H1 (cell line): ENCODE measurements around the gene CCNL2. TPM values are rescaled to one million over a fixed set of nuclear protein-coding genes. Genes with fewer than 3 reads are reported as not detected.
A peak's percentile ranks its signal among the peaks of the same experiment; 100 is the strongest.

Source experiments
- CTCF ChIA-PET: fragments of 300-600 bp; sonication (Branson Sonifier 250); formaldehyde crosslinking; loops from one replicate; lab custom pipeline; 2021; ENCODE audit not compliant: partially characterized antibody; lab: Charles Lee
- POLR2A ChIA-PET: fragments of 300-600 bp; sonication (Branson Sonifier 250); formaldehyde crosslinking; loops from one replicate; lab custom pipeline; 2021; ENCODE audit warnings: inconsistent platforms; ENCODE audit not compliant: partially characterized antibody; lab: Charles Lee
- DNase-seq, 2 experiments: peaks; one replicate each; pipeline versions ENCODE4 v3.0.0 to v3.0.0-alpha.2; 2010 to 2022; ENCODE audit warnings: low spot score in 2 of 2, low read depth in 1 of 2, mixed read lengths in 1 of 2
- FAIRE-seq: peaks from 2 replicates; lab custom pipeline; 2011; peaks lifted over from hg19 to GRCh38; lab: Jason Lieb, UNC
- H2AFZ ChIP-seq: 2 replicates; pipeline ENCODE4 v1.8.1; 2012; ENCODE audit warnings: low read length, inconsistent platforms
- H2AK5ac ChIP-seq: 2 replicates; pipeline ENCODE4 v1.6.1; 2013; ENCODE audit warnings: low read depth, low read length
- H2BK120ac ChIP-seq: replicated peaks from 2 replicates; pipeline ENCODE3; 2013; ENCODE audit warnings: low read depth, low read length, inconsistent platforms
- H2BK12ac ChIP-seq: 2 replicates; pipeline ENCODE4 v1.6.1; 2013; ENCODE audit warnings: low read depth, low read length
- H2BK15ac ChIP-seq: 2 replicates; pipeline ENCODE4 v1.6.1; 2013; ENCODE audit warnings: low read length
- H2BK20ac ChIP-seq: 2 replicates; pipeline ENCODE4 v1.6.1; 2013; ENCODE audit warnings: low read length
- H2BK5ac ChIP-seq: 2 replicates; pipeline ENCODE4 v1.6.1; 2013; ENCODE audit warnings: low read depth, low read length
- H3K14ac ChIP-seq: 2 replicates; pipeline ENCODE4 v1.6.1; 2013; ENCODE audit warnings: inconsistent platforms; ENCODE audit not compliant: insufficient read length
- H3K18ac ChIP-seq: 2 replicates; pipeline ENCODE4 v1.6.1; 2013; ENCODE audit warnings: low read length; ENCODE audit errors: extremely low read depth
- H3K23ac ChIP-seq: 2 replicates; pipeline ENCODE4 v1.6.1; 2013; ENCODE audit warnings: inconsistent platforms; ENCODE audit not compliant: insufficient read length
- H3K23me2 ChIP-seq: 2 replicates; pipeline ENCODE4 v1.6.1; 2013; ENCODE audit warnings: low read depth, low read length
- H3K27ac ChIP-seq: 2 replicates; pipeline ENCODE4 v1.6.1; 2011; ENCODE audit warnings: low read depth, low read length, inconsistent platforms
- H3K27me3 ChIP-seq, 4 experiments: replicated peaks in 1 of 4; 1 replicate in 1 of 4; 2 replicates in 3 of 4; pipeline versions ENCODE4 v1.6.1 to v1.8.1; 2011 to 2013; ENCODE audit warnings: low read length in 3 of 4, mild to moderate bottlenecking in 3 of 4, inconsistent platforms in 2 of 4, mixed read lengths in 2 of 4, moderate library complexity in 1 of 4; ENCODE audit not compliant: control insufficient read depth in 3 of 4, insufficient read depth in 3 of 4; ENCODE audit errors: extremely low read depth in 1 of 4
- H3K36me3 ChIP-seq, 4 experiments: 2 replicates each; pipeline versions ENCODE4 v1.6.1 to v1.8.1; 2011 to 2013; ENCODE audit warnings: mild to moderate bottlenecking in 4 of 4, low read length in 3 of 4, moderate library complexity in 2 of 4, control low read depth in 1 of 4, inconsistent platforms in 1 of 4; ENCODE audit not compliant: insufficient read depth in 4 of 4, control insufficient read depth in 2 of 4
- H3K4ac ChIP-seq: replicated peaks from 2 replicates; pipeline ENCODE3; 2013; ENCODE audit warnings: low read length, low read depth, mixed read lengths, inconsistent platforms; ENCODE audit not compliant: insufficient read length
- H3K4me1 ChIP-seq, 4 experiments: replicated peaks in 1 of 4; 1 replicate in 1 of 4; 2 replicates in 3 of 4; pipeline versions ENCODE4 v1.6.1 to v1.8.1; 2011 to 2013; ENCODE audit warnings: low read length in 3 of 4, inconsistent platforms in 2 of 4, mixed read lengths in 1 of 4; ENCODE audit not compliant: insufficient read depth in 4 of 4, control insufficient read depth in 3 of 4
- H3K4me2 ChIP-seq, 2 experiments: 2 replicates each; pipeline versions ENCODE4 v1.6.1 to v1.8.1; 2011 to 2013; ENCODE audit warnings: low read depth in 2 of 2, low read length in 2 of 2, control low read depth in 1 of 2, inconsistent platforms in 1 of 2, mild to moderate bottlenecking in 1 of 2; ENCODE audit not compliant: insufficient read depth in 1 of 2
- H3K4me3 ChIP-seq, 4 experiments: fragments of 200-600, 300-600 bp in 1 of 4; sonication (generic), shearing (Covaris generic), sonication (Bioruptor Twin) in 1 of 4; 2 replicates each; pipeline versions ENCODE4 v1.5.1 to v1.8.1; 2011 to 2016; ENCODE audit warnings: low read length in 4 of 4, low read depth in 3 of 4, control low read depth in 2 of 4, inconsistent platforms in 2 of 4, mild to moderate bottlenecking in 2 of 4, mixed read lengths in 1 of 4, moderate library complexity in 1 of 4; ENCODE audit not compliant: insufficient read depth in 2 of 4; ENCODE audit errors: extremely low read depth in 1 of 4
- H3K56ac ChIP-seq: replicated peaks from 2 replicates; pipeline ENCODE3; 2013; ENCODE audit warnings: low read depth, mild to moderate bottlenecking, mixed read lengths, low read length, inconsistent platforms; ENCODE audit not compliant: insufficient read length
- H3K79me1 ChIP-seq: 2 replicates; pipeline ENCODE4 v1.6.1; 2013; ENCODE audit warnings: low read depth, low read length, control low read depth
- H3K79me2 ChIP-seq, 2 experiments: 2 replicates each; pipeline versions ENCODE4 v1.6.1 to v1.8.1; 2012 to 2013; ENCODE audit warnings: low read length in 2 of 2, mild to moderate bottlenecking in 2 of 2, inconsistent platforms in 1 of 2; ENCODE audit not compliant: insufficient read depth in 2 of 2, control insufficient read depth in 1 of 2
- H3K9ac ChIP-seq, 4 experiments: replicated peaks in 1 of 4; 1 replicate in 1 of 4; 2 replicates in 3 of 4; pipeline versions ENCODE4 v1.6.1 to v1.8.1; 2011 to 2013; ENCODE audit warnings: low read depth in 3 of 4, low read length in 3 of 4, control low read depth in 2 of 4, mild to moderate bottlenecking in 2 of 4, moderate library complexity in 2 of 4, inconsistent platforms in 1 of 4; ENCODE audit errors: extremely low read depth in 1 of 4
- H3K9me3 ChIP-seq, 2 experiments: 2 replicates each; pipeline versions ENCODE4 v1.6.1 to v1.8.1; 2012 to 2013; ENCODE audit warnings: mild to moderate bottlenecking in 2 of 2, moderate library complexity in 2 of 2, control low read depth in 1 of 2, inconsistent platforms in 1 of 2, low read depth in 1 of 2, low read length in 1 of 2, mixed read lengths in 1 of 2; ENCODE audit not compliant: insufficient read depth in 2 of 2
- H4K20me1 ChIP-seq, 2 experiments: replicated peaks in 1 of 2; 2 replicates each; pipeline versions ENCODE3 to v1.8.1; 2011 to 2013; ENCODE audit warnings: inconsistent platforms in 2 of 2, low read length in 2 of 2, mild to moderate bottlenecking in 1 of 2; ENCODE audit not compliant: insufficient read depth in 2 of 2, control insufficient read depth in 1 of 2
- H4K5ac ChIP-seq: 2 replicates; pipeline ENCODE4 v1.6.1; 2013; ENCODE audit warnings: low read length, low read depth, mixed read lengths, inconsistent platforms; ENCODE audit not compliant: insufficient read length
- H4K8ac ChIP-seq: 2 replicates; pipeline ENCODE4 v1.8.0; 2013; ENCODE audit warnings: mild to moderate bottlenecking, moderate library complexity, low read length, inconsistent platforms; ENCODE audit not compliant: insufficient read depth; ENCODE audit errors: extremely low read depth
- H4K91ac ChIP-seq: replicated peaks from 2 replicates; pipeline ENCODE3; 2013; ENCODE audit warnings: low read length, mixed read lengths, inconsistent platforms; ENCODE audit not compliant: insufficient read length
- JUN ChIP-seq: IDR thresholded peaks from 2 replicates; pipeline ENCODE4 v1.6.1; 2011; ENCODE audit warnings: low read depth, mild to moderate bottlenecking, improper control_type of control experiment, low read length
- SAP30 ChIP-seq: fragments of 300-600 bp; sonication (generic); IDR thresholded peaks from 2 replicates; pipeline ENCODE4 v1.7.1; 2012; ENCODE audit warnings: low read length, moderate library complexity, mild to moderate bottlenecking, inconsistent platforms; ENCODE audit not compliant: insufficient read depth, insufficient replicate concordance
- SP1 ChIP-seq: IDR thresholded peaks from 2 replicates; pipeline ENCODE4 v1.6.1; 2011; ENCODE audit warnings: low read depth, low read length
- WGBS, 2 experiments: shearing (Covaris generic) in 1 of 2; methylation state at CpG; one replicate each; pipeline versions ENCODE4 v1.1.6 to v1.1.7; 2013 to 2015; ENCODE audit warnings: low lambda C conversion rate in 2 of 2, mixed read lengths in 2 of 2, inconsistent platforms in 1 of 2, low coverage in 1 of 2, missing lambda C conversion rate in 1 of 2; ENCODE audit not compliant: insufficient replicate concordance in 2 of 2, insufficient coverage in 1 of 2, insufficient read length in 1 of 2; ENCODE audit errors: extremely low coverage in 1 of 2, missing lambda C conversion rate in 1 of 2; 5-methylcytosine and 5-hydroxymethylcytosine counted together
- polyA plus RNA-seq, 7 experiments: library from polyadenylated mRNA; depleted of rRNA in 3 of 7; stranded (reverse) in 5 of 7; unstranded in 2 of 7; fragments of >200 nt in 5 of 7; fragments of 200-250 nt in 2 of 7; gene quantifications; 1 replicate in 5 of 7; 2 replicates in 1 of 7; 4 replicates in 1 of 7; pipeline versions ENCODE4 v1.2.1 to v1.2.3, GENCODE V29; 2011 to 2013; ENCODE audit warnings: missing spikeins in 2 of 7, mixed read lengths in 2 of 7
- total RNA-seq: library from RNA; stranded (reverse); fragmentation: NEBNext Ultra II Directional; extraction: Animal tissue kit (Norgen Biotek cat#: 25700); gene quantifications from 2 replicates; pipeline ENCODE4 v1.2.1, GENCODE V29; 2021

CCNL2 gene
- total and polyA plus RNA-seq, 2 of the 8 experiments (the other 6 are each of a cell fraction or from before 2014, with no cell fraction given), result 79.8 to 120 TPM

DNA sequence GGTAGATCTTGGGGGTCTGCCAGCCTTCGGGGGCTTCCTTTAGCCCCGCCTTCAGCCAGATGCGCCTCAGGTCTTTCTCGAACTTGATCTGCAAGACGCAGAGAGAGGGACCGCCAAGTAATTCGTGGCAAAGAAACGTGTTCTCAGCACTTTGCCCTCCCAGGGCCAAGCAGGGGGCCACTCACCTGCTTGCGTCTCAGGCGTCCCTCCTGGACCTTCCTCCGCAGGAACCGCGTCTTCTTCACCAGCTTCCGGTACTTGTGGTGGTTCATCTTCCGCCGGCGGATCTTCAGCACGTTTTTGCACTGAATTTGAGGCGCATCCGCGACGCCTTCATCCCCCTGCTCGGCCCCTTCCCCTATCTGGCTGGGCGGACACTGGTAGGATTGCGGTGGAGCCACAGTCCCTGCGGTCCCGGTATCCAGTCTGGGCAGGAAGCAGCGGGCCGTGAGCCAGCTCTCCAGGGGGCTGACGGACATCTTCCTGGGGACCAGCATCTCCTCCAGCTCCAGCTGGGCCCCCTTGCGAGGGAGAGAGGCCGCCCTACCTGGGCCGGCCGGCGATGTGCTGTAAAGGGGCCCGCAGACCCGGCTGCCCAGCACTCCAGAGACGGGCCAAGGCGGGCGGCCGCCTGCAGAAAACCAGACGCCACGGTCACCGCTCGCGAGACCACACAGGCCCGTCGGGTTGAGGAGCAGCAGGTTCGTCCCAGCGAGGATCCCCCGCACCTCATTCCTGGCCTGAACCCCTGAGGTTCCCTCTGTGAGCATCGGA is 25.1 kb downstream of the CCNL2 start:
- DNase-seq (no peak), FAIRE-seq (no peak)
- Histone ChIP-seq H3K27ac (no peak overlapping the region), H3K23me2 (peaks cover 7% of the 10 kb centered on the region; the same call in 1 of the 2 replicates), H4K5ac (no peak overlapping the region), H3K36me3 (peaks cover 0 to 4% (median 0%) of the 10 kb centered on the region in 4 experiments; a peak in 1 of 8 replicates), H3K79me2 (peaks cover 5 to 17% of the 10 kb centered on the region in 2 experiments; a peak in 3 of 4 replicates), H3K9ac (peak overlapping the region; percentile 81 to 94 (median 84)), H2BK120ac (no peak overlapping the region), H3K9me3 (no peaks in the 10 kb centered on the region), H3K4ac (no peak overlapping the region), H2AK5ac (no peak overlapping the region), H3K4me2 (peak overlapping the region; percentile 77 to 99), H3K27me3 (no peaks in the 10 kb centered on the region), H2BK5ac (peak overlapping the region; percentile 44; the same call in 1 of the 2 replicates), H3K4me3 (peak overlapping the region; percentile 87 to 97 (median 88)), H3K23ac (no peak overlapping the region), H2AFZ (no peak overlapping the region), H4K91ac (no peak overlapping the region), H2BK20ac (no peak overlapping the region), H3K79me1 (peaks cover 3% of the 10 kb centered on the region; the same call in 1 of the 2 replicates), H2BK15ac (no peak overlapping the region), H4K8ac (peak overlapping the region; percentile 96; the same call in 1 of the 2 replicates), H3K4me1 (peaks cover 0 to 12% (median 9%) of the 10 kb centered on the region in 4 experiments; a peak in 5 of 7 replicates), H3K14ac (no peak overlapping the region)
- POLR2A ChIA-PET, result interaction anchor here (0.7 to 33.4 kb wide), 11 partner anchors 11 to 72 kb away, joined by 3 to 719 read pairs (median 5); partner anchors contain the start of genes CCNL2, DVL1, MRPL20 and MXRA8
- 64% methylated on average over 41 of the region's 52 CpGs; no CpG with 5 or more reads in 1 of the 2 experiments for WGBS, 2 experiments
- TF ChIP-seq SAP30, result no peak
- TF ChIP-seq SP1, result peak; percentile 9; the same call in 1 of the 2 replicates
- TF ChIP-seq JUN, result no peak
- TF ChIP-seq, all 59 proteins: peak for 1
- Histone ChIP-seq H4K20me1 (peaks cover 0 to 8% of the 10 kb centered on the region in 2 experiments), H2BK12ac (0 out of 2 replicates have a peak overlapping the region, but pooled peaks have one; percentile 14), H3K56ac (no peak overlapping the region), H3K18ac (peak overlapping the region; percentile 60; the same call in 1 of the 2 replicates)
- CTCF ChIA-PET, result interaction anchor here (0.6 to 2.7 kb wide), 12 partner anchors 12 to 281 kb away, joined by 3 to 14 read pairs (median 3); partner anchors contain the start of genes CCNL2 and MRPL20
